HL-60 (cell line): ENCODE results near the gene FGFR3.

Experiments
- POLR2AphosphoS5 ChIP-seq: IDR thresholded peaks from 2 replicates; pipeline ENCODE4 v1.6.1; 2012; ENCODE audit warnings: low read depth
- TF ChIP-seq, protein P1 (sequence below): IDR thresholded peaks from one replicate; pipeline ENCODE4 v1.5.1; 2011; ENCODE audit warnings: low read length, control low read depth, inconsistent platforms; ENCODE audit not compliant: insufficient read depth
- TF ChIP-seq, protein P2 (sequence below): IDR thresholded peaks from 2 replicates; pipeline ENCODE4 v1.6.1; 2012; ENCODE audit warnings: low read depth; ENCODE audit not compliant: insufficient replicate concordance

GRCh38 chr4:1799387-1800375 is 6.6 kb downstream of the FGFR3 start:
- TF ChIP-seq, protein P1, sequence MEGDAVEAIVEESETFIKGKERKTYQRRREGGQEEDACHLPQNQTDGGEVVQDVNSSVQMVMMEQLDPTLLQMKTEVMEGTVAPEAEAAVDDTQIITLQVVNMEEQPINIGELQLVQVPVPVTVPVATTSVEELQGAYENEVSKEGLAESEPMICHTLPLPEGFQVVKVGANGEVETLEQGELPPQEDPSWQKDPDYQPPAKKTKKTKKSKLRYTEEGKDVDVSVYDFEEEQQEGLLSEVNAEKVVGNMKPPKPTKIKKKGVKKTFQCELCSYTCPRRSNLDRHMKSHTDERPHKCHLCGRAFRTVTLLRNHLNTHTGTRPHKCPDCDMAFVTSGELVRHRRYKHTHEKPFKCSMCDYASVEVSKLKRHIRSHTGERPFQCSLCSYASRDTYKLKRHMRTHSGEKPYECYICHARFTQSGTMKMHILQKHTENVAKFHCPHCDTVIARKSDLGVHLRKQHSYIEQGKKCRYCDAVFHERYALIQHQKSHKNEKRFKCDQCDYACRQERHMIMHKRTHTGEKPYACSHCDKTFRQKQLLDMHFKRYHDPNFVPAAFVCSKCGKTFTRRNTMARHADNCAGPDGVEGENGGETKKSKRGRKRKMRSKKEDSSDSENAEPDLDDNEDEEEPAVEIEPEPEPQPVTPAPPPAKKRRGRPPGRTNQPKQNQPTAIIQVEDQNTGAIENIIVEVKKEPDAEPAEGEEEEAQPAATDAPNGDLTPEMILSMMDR = no peak
- TF ChIP-seq, protein P2, sequence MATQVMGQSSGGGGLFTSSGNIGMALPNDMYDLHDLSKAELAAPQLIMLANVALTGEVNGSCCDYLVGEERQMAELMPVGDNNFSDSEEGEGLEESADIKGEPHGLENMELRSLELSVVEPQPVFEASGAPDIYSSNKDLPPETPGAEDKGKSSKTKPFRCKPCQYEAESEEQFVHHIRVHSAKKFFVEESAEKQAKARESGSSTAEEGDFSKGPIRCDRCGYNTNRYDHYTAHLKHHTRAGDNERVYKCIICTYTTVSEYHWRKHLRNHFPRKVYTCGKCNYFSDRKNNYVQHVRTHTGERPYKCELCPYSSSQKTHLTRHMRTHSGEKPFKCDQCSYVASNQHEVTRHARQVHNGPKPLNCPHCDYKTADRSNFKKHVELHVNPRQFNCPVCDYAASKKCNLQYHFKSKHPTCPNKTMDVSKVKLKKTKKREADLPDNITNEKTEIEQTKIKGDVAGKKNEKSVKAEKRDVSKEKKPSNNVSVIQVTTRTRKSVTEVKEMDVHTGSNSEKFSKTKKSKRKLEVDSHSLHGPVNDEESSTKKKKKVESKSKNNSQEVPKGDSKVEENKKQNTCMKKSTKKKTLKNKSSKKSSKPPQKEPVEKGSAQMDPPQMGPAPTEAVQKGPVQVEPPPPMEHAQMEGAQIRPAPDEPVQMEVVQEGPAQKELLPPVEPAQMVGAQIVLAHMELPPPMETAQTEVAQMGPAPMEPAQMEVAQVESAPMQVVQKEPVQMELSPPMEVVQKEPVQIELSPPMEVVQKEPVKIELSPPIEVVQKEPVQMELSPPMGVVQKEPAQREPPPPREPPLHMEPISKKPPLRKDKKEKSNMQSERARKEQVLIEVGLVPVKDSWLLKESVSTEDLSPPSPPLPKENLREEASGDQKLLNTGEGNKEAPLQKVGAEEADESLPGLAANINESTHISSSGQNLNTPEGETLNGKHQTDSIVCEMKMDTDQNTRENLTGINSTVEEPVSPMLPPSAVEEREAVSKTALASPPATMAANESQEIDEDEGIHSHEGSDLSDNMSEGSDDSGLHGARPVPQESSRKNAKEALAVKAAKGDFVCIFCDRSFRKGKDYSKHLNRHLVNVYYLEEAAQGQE = no peak
- TF ChIP-seq POLR2AphosphoS5 = no peak
